T1000 (cell line): ENCODE results near the gene KMO.

Experiments used
- DNase-seq: peaks from one replicate; lab custom pipeline; 2025; ENCODE audit warnings: mixed read lengths; lab: John Stamatoyannopoulos, UW

The KMO gene

GRCh38 chr1:241532162-241532531 lies at the start of gene KMO:
Gene KMO (plus strand): TSS chr1:241532378. CDS start chr1:241532445, 67 bp downstream.
- no peak for DNase-seq

DNA sequence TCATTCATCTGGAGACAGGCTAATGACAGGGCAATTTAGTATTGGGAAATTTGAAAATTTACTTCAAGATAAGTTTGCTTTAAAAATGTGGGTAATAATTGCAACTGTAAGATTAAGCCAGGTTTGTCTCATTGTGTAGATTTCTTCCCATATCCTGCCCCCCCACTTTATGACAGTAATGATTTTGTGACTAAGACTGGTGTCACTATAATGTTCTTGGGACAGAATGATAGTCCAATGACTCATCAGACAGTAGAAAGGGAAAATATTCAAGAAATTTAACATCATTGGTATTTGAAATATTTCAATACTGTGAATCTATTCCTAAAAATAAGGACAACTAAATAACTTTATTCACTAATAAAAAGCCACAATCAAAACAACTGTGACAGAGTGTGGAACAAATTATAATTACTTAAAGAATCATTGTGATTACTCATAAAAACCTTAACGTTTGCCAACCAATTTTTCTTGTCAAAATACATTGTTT lies 49.4 kb upstream of the KMO start:
- no peak for DNase-seq

DNA sequence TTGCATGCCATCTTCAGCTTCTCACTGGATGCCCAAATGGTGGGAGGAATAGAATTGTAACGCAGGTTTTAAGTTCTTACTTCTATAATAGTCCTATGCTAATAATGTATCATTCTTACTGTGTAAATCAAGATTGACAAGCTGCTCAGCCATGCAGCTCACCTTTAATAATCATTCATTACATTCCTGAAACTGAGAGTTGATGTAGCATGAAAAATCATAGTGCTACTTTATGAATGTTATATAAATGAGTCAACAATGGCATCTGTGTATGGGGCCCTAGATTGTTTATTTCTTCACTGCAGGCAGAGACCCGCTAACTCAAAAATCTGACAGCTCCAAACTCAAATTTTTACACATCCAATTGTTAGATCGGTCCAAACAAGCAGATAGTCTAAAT lies 47.0 kb upstream of the KMO start:
- no peak for DNase-seq

- no peak for DNase-seq
Observed at GRCh38 chr1:241485554-241485992, 46.6 kb upstream of the KMO start.

- no peak for DNase-seq
Observed at GRCh38 chr1:241488739-241489138, 43.4 kb upstream of the KMO start.

GRCh38 chr1:241495741-241496140 lies 36.4 kb upstream of the KMO start:
- no peak for DNase-seq

DNA sequence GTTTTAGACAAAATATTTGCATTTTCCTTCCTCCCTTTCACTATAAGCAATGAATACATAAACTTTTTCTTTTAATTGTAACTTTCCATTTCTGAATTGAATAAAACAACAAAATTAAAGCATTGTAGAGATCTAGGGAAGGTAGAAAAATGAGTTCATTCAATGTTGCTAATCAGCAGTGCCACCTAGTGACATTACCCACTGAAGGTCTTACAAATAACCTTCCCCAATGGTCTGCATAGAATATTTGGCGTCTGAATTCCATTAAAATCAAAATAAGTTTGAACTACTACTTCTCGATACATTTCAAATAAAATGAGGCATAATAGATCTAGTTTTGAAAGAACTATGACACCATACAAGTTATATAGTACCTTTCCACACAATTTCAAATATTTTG lies 32.3 kb upstream of the KMO start:
- no peak for DNase-seq

- DNase-seq = no peak
Observed at GRCh38 chr1:241503444-241503843, 28.7 kb upstream of the KMO start.

- DNase-seq = no peak
Observed at GRCh38 chr1:241507189-241507863, 24.9 kb upstream of the KMO start.

DNA sequence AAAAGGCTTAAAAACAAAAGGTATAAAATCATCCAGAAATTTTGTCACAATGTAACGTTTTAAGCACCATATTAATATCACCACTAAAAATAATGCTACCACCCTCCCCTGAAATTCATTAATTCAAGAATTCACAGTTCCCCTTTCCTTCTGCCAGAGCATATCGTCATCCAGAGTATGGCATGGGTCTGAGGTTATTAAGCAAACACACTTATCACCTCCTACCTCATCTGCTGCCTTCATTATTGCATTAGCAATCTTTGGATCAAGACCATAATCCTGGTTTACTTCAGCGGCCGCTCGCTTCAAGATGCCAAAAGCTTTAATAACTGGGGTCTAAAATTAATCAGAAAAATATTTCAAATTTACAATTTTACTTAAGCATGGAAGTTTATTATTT lies 18.8 kb upstream of the KMO start:
- no peak for DNase-seq

GRCh38 chr1:241518476-241519307 lies 13.5 kb upstream of the KMO start:
- DNase-seq = no peak

DNA sequence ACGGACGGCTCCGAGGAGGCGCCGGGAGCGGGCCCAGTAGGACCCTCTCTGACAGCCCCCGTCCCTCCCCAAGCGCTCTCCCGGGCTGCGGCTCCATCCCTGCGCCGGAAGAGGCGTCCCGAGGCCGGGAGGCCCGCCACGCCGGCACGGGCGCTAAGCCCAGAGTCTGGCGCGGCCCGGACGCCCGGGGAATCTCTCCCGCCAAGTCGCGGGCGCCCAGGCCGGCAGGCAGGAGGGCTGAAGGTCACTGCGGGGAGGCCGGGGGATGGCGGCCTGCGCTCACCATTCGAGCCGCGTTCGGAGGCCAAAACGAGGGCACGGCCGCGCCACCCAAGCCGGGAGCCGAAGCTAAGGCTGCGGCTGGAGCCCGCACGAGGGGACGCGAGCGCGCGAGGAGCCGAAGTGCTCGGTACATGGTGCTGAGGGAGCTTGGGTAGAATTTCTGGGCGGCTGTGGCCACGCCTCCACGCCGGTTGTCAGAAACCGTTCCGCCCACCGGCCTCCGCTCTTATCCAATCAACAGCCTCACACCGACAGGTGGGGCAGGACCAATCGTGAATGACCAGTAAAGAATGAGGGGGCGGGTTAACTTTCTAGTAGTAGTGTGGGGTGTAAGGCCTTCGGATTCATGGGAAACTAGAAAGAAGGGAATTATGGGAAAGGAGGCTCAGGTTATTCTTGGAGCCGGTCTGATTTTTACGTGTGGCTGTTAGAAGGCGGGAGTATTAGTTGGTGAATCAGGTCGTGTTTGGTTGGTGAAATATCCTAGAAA lies 12.7 kb upstream of the KMO start, which contains the start of gene FH:
Gene FH (minus strand): TSS at position 448 of the 772 bp plus-strand sequence. CDS start 33 bp downstream, at position 415.
- peak; percentile 90 for DNase-seq

GRCh38 chr1:241520080-241520465 lies 12.1 kb upstream of the KMO start:
- DNase-seq = no peak

DNA sequence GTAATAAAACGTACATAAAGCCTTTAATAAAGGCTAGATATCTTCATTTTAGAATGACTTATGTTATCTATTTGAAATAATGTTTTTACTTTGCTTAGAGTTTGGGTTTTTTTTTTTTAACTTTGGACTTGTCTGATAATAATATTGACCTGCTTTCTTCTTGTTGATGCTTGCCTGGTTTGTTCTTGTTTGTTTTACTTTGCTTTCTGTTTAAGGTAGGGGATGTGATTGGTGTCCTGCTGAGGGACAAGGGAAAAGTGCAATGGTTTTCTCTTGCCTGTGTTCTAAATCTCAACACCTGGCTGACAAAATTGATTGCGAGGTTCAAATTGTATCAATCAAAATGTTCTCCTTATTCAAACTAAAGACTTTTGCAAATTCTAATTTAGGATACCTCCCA lies 10.5 kb upstream of the KMO start:
- DNase-seq = no peak

- DNase-seq = no peak
Observed at GRCh38 chr1:241525026-241525425, 7.2 kb upstream of the KMO start.

GRCh38 chr1:241527146-241527545 lies 5.0 kb upstream of the KMO start:
- DNase-seq = no peak

DNA sequence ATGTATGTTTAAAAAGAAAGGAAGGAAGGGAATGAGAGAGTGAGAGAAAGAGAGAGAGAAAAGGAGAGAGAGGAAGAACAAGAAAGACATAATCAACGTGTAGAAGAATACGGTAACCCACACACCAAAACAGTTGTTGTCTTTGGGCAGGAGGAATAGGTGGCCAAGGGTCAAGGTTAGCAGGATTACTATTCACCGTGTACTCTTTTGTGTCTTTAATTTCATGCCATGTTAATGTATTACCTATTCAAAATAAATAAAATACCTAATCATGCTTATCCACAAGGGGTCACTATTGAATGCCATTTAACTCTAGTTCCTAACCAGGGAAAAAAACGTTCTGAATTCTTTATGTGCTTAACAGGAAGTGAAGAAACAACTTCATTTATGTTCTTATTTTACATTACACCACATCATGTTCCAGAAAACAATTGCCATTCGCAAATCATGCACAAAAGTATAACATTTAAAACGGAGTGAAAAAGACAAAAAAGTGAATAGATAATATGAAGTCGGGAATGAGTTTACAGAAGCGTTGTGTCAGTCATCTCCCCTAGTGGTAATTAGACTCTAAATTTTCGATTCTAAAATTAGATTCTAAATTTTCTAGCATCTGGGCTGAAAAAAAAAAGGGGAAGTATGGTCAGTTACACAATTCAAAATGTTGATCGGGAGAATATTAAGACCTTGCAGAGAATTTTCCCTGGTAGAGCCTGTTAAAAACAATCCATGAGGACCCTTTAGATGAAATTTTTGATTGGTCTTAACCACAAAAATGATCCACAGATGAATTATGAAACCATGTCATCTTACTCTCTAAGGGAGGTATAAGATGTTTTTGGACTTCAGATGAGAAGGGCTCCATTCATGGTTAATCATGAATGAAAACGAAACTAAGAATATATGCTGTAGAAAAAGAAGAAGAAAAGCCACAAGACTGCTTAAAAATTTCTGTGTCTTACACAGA lies 700 bp upstream of the KMO start:
- no peak for DNase-seq

GRCh38 chr1:241532864-241533263 lies 686 bp downstream of the KMO start:
- no peak for DNase-seq

- DNase-seq = no peak
Observed at GRCh38 chr1:241533326-241534115, 1.3 kb downstream of the KMO start.

- DNase-seq = no peak
Observed at GRCh38 chr1:241536304-241536703, 4.1 kb downstream of the KMO start.
